ENCODE data around the gene LCTL. TPM values are rescaled to one million over a fixed set of nuclear protein-coding genes. Genes with fewer than 3 reads are reported as not detected.

The LCTL gene
- total and polyA plus RNA-seq, 10 donors: not detected

GRCh38 chr15:66524838-66525237 lies 41.0 kb downstream of the LCTL start:
- 71 to 91% (median 80%) methylated on average over 4 of the region's 4 CpGs for WGBS, 5 donors
- Histone ChIP-seq H3K27ac (no peak overlapping the region), H3K4me1 (no peaks in the 10 kb centered on the region), H3K27me3 (replicated peaks in 1 of 7) (no peaks in the 10 kb centered on the region), H3K36me3 (peaks cover 0 to 100% (median 22%) of the 10 kb centered on the region in 6 donors), H3K4me3 (no peak overlapping the region), H3K9me3 (no peaks in the 10 kb centered on the region)
- DNase-seq: no peak
- no peak for TF ChIP-seq POLR2AphosphoS5 (IDR thresholded peaks at IDR 0.05)
- no peak for TF ChIP-seq CTCF (IDR thresholded peaks at IDR 0.05 in 8 of 11, conservative IDR thresholded peaks at IDR 0.05 in 3 of 11)
- no peak for TF ChIP-seq POLR2A (IDR thresholded peaks at IDR 0.05)
- intact Hi-C loops (cut with DNase I; ENCODE audit: low total_unique reads): no loop called here

DNA sequence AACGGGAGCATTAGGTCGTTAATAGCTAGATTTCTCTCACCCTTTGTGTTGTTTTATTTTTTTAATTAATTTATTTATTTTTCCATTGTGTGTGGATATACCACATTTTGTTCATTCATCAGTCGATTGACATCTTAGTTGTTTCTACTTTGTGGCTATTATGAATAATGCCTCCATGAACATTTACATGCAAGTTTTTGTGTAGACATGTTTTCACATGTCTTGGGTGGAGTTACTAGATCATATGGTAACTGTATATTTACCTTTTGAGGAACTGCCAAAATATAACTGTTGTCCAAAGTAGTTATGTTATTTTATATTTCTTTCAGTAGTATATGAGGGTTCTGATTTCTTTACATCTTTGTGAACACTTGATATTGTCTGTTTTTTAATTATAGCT lies 41.9 kb downstream of the LCTL start:
- DNase-seq: no peak
- Histone ChIP-seq H3K9me3 (no peaks in the 10 kb centered on the region), H3K36me3 (peaks cover 0 to 100% (median 17%) of the 10 kb centered on the region in 6 donors), H3K27me3 (replicated peaks in 1 of 7) (no peaks in the 10 kb centered on the region), H3K4me1 (no peaks in the 10 kb centered on the region), H3K4me3 (no peak overlapping the region), H3K27ac (no peak overlapping the region)
- intact Hi-C loops (cut with DNase I; ENCODE audit: low total_unique reads): no loop called here
- WGBS, 5 donors: 92 to 97% (median 96%) methylated on average over 3 of the region's 3 CpGs
- TF ChIP-seq POLR2AphosphoS5 (IDR thresholded peaks at IDR 0.05): no peak
- TF ChIP-seq CTCF (IDR thresholded peaks at IDR 0.05 in 8 of 11, conservative IDR thresholded peaks at IDR 0.05 in 3 of 11): no peak
- TF ChIP-seq POLR2A (IDR thresholded peaks at IDR 0.05): no peak

DNA sequence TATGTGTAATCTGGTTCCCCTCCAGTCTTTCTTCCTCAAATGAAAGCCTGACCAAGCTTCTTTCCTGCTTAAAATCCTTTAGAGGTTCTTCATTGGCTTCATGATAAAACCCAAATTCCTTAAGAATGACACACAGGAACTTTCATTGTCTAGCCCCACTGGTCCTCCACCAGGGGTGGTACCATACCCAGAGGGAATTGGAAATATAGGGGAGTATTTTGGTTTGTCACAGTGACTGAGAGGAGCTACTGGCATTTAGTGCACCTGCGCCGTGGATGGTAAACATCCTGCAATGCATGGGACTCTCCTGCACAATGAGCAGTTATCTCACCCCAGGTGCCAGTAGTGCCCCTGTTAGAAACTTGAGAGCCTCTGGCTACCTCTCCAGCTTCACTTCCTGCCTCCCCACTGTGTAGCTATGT lies 49.9 kb downstream of the LCTL start:
- H3K9me3 ChIP-seq: no peaks in the 10 kb centered on the region
- intact Hi-C loops (cut with DNase I; ENCODE audit: low total_unique reads): no loop called here
- no peak overlapping the region for H3K4me3 ChIP-seq
- no peak for TF ChIP-seq POLR2AphosphoS5 (IDR thresholded peaks at IDR 0.05)
- no peak for TF ChIP-seq POLR2A (IDR thresholded peaks at IDR 0.05)
- TF ChIP-seq CTCF (IDR thresholded peaks at IDR 0.05 in 8 of 11, conservative IDR thresholded peaks at IDR 0.05 in 3 of 11): no peak
- H3K27ac ChIP-seq: no peak overlapping the region
- H3K36me3 ChIP-seq: peaks cover 0 to 81% (median 23%) of the 10 kb centered on the region in 6 donors
- no peaks in the 10 kb centered on the region for H3K27me3 ChIP-seq (replicated peaks in 1 of 7)
- WGBS, 5 donors: 96 to 100% (median 98%) methylated on average over 2 of the region's 2 CpGs
- no peak for DNase-seq
- no peaks in the 10 kb centered on the region for H3K4me1 ChIP-seq

- no peak for DNase-seq
- WGBS, 5 donors: 77 to 87% (median 80%) methylated on average over 3 of the region's 3 CpGs
- Histone ChIP-seq H3K27ac (no peak overlapping the region), H3K27me3 (replicated peaks in 1 of 7) (no peaks in the 10 kb centered on the region), H3K4me1 (no peaks in the 10 kb centered on the region), H3K36me3 (peaks cover 0 to 77% (median 20%) of the 10 kb centered on the region in 6 donors), H3K9me3 (no peaks in the 10 kb centered on the region), H3K4me3 (no peak overlapping the region)
- intact Hi-C loops (cut with DNase I; ENCODE audit: low total_unique reads): no loop called here
- TF ChIP-seq POLR2A (IDR thresholded peaks at IDR 0.05): no peak
- TF ChIP-seq POLR2AphosphoS5 (IDR thresholded peaks at IDR 0.05): no peak
- TF ChIP-seq CTCF (IDR thresholded peaks at IDR 0.05 in 8 of 11, conservative IDR thresholded peaks at IDR 0.05 in 3 of 11): no peak
These were observed 51.2 kb downstream of the LCTL start for GRCh38 chr15:66514586-66514985.
